ENCODE data around the gene TULP4.
"Not testable (repeated sequence)": the region's sequence is repeated elsewhere in the genome, so short reads cannot be mapped to it uniquely, and the experiment has no call there.

TULP4 gene

DNA sequence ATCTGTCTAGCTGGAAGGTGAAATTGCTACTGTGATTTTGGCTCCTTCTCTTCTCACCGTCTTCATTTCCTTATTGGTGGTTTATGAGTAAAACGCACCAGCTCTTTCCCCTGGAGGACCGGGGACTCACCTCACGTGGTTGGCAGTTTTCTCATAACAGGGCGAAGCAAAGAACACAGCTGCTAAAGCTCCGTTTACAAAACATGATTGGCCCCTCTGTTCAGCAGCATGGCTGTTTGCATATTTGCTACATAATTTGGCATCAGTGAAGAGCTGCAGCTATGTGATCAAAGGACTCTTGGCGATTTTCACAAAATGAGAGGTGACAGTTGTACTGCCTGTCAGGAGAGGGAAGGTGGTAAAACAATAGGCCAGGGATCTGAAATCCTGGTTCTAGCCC lies 227.1 kb downstream of the TULP4 start:
- no peak for DNase-seq

DNA sequence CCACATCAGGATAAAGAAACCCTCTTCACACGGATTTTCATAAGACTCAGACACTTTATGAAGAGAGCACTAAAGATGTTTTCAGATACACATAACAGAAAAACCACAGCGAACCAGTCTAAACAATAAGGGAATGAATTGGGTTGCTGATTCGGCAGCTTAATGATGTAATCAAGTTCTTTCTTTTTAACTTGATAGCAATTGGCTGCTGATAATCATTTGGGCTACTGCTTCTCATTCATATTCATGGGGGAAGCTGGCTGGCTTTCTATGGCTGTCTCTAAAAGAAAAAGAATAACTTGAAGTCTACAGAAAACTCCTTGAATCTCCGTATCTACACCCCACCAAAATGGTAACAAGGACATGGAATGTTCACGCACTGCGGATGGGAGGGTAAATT lies 227.6 kb downstream of the TULP4 start:
- DNase-seq: no peak

- DNase-seq: no peak
These were observed 231.4 kb downstream of the TULP4 start for GRCh38 chr6:158543606-158544185.

DNA sequence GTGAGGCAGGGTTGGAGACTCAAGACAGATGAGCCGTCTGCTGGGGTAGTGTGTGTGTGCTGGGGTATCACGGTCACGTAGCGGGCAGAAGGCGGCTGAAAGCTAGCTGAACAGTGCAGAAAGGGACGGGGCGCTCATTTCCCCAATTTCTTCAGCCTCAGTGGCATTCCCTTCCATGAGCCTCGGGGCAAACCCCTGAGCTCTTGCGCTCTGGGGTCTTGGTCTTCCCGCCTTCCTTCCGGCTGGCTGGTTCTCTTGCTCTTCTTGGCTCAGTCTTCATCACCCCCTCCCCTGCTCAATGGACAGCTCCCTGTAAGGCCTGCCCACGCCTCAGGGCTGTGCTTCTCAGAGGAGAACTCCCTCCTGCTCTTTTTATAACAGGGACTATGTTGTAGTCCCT lies 232.2 kb downstream of the TULP4 start:
- no peak for DNase-seq

DNA sequence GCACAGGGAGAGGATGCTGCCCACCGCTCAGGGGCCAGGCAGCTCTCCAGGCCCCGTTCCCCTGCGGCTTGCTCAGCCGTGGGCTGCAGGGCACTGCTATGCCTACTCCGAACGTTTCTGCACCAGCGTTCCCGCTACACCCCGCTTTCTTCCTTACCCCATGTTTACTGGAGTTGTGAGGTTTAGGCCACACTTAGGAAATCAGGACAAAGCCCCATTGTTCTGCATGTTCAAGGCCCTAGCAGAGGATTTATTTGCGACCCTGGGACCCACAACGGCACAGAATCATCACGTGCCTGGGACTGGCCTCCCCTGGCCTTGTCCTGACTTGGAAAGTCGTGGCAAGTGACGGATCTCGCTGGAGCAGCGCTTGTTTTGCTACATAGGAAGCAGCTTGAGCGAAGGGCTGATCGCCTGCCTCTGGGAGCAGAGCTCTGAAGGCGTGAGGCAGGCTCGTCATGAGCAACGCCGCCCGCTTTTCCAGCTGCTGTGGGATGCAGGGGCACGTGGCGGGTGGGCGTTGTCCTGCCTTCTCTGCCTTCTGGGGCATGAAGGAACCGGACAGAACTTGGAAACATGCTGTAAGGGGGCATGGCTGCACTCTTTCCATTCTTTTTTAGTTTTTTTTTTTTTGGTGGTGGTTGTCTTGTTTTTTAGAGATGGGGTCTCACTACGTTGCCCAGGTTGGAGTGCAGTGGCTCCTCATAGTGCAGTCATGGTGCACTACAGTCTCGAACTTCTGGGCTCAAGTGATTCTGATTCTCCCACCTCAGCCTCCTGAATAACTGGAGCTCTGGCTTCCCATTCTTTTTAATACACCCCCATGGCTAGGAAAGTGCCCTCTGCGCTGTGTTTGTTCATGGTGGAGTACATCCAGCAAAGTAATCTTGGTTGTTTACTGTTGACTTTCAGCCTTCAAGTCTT lies 233.0 kb downstream of the TULP4 start:
- no peak for DNase-seq

DNA sequence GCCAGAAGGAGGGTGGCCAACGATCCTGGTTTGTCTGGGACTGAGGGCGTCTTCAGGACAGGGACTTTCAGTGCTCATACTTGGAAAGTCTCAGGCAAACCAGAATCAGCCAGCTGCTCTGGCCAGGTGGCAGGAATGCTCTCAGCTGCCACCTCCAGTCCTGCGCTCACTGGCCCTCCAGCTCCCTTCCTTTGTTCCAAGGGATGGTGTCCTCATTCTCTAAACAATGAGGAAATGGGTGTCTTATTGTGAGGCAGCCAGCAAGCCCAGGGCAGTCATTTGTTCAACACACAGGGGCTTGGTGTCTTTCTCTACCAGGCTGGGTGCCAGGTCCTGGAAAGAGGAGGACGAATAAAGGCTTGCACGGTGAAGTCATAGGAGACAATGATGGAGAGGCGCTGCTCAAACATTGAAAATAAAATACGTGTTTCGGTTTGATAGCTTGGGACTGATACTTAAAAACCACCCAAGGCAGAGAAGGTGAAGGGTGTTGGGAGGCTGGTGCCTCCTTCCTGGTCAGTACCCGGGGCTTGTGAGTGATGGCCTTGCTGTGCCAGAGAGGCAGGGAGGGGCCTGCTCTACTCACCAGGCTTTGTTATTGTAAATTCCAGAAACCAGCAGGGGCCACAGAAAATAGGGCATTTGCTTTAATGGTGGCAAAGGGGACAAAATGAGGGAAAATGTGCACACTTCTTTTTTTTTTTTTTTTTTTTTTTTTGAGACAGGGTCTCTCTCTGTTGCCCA lies 236.3 kb downstream of the TULP4 start:
- DNase-seq: no peak

- no peak for DNase-seq
These were observed 240.0 kb downstream of the TULP4 start for GRCh38 chr6:158552055-158552795.

GRCh38 chr6:158552796-158553138 lies 240.5 kb downstream of the TULP4 start:
- DNase-seq: no peak

DNA sequence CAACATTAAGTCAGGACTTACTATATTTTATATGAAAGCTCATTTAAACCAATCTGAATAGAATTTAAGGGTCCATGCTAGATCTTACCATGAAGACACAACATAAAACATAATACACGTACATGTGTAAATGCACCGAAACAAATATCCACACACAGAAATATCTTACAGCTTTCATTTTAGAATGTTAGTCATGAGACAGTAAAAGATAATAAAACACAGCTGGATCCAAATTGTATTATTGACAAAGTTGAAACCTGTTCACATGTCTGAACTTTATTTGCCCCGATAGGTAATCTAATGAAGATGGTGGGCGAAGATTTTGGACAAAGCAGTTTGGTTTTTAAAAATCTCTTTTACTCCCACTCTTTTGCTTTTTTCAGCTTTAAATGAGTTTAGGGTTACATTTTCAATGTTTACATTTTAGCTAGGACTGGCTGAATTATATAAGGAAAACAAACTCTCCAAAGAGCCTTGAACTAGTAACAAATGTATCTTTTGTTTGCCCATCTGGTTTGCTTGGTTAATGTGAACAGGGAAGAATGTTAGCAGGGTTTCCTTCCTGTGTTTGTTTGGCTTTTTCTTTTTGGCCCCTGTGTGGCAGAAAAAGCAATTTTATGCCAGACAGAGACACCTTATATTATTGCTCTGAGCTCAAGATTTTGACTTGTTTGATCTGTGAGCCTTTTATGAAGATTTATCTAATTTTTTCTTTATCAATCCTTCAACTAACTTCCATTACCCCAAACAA lies 242.5 kb downstream of the TULP4 start:
- DNase-seq: no peak

GRCh38 chr6:158556113-158556512 lies 243.8 kb downstream of the TULP4 start:
- DNase-seq: no peak

DNA sequence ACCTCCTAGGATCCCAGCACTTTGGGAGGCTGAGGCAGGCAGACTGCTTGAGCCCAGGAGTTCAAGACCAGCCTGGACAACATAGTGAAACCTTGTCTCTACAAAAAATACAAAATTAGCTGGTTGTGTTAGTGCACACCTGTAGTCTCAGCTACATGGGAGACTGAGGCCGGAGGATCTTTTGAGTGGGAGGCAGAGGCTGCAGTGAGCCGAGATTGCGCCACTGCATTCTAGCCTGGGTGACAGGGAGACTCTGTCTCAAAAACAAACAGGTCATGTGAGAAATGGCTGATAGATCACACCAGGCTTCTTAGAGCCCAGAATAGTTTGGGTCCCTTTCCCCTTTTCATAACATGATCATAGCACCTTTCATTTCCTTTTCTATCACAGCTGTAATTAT lies 244.8 kb downstream of the TULP4 start:
- DNase-seq: not testable (repeated sequence)

DNA sequence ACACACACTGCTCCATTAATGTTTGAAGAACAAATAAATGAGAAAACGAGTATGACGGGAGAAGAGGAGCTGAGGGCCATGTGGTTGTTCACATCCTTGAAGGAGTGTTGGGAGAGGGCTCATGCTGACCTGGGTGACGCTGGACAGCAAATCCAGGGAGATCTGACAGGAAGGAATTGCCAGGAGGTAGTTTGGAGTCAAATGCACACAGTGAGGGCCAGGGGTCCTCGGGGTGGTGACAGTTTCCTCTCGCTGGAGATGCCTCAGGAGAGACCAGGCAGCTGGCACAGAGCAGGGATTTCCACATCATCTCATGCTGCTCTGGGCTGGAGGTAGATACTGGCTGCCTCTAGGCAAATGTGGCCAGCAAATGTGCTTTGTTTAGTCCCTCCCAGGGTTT lies 245.7 kb downstream of the TULP4 start:
- DNase-seq: no peak

DNA sequence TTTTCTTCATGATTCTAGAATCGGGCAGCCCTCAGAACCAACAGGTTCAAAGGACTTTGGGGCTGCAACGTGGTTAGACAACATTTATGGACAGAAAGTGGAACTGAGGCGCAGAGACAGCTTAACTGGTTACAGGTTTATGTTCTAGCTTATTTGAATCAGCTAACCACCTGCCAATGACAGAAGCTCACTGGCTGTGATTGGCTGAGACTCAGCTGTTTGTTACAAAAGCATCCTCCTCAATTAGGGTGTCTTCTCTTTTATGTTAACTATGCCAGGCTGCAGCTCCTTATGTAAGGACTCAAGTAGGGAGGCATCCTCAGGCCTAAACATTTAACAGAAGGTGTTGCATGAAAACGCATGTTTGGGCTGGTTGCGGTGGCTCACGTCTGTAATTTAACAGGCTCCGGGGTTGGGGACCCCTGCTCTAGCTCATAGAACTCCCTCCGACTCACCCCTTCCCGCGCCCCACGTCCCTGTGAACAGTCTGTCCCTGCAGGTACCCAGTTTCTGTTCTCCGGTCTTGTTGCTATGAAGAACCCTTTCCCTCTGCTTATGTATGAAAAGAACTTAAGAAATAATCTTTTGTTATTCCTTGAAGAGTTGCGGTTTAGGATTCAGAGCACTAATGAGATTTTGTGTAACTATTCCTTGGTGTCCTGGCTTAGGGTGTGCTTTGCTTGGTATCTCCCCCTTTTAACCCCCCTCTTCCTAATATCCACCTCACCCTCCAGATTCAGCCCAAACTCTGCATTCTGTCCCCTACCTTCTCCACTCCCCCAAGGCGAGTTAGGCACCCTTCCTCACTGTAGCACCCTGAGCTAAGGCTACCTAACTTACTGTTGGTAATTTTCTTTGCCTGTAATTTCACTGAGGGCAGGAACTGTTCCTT lies 246.4 kb downstream of the TULP4 start:
- DNase-seq: no peak

- DNase-seq: no peak
These were observed 247.2 kb downstream of the TULP4 start for GRCh38 chr6:158559338-158559894.

- DNase-seq: peak; percentile 43
These were observed 247.9 kb downstream of the TULP4 start, which contains the start of gene TMEM181 for GRCh38 chr6:158559895-158560835. Gene TMEM181, plus strand, starts transcription at chr6:158560091. Its CDS starts 134 bp downstream, at chr6:158560225.

DNA sequence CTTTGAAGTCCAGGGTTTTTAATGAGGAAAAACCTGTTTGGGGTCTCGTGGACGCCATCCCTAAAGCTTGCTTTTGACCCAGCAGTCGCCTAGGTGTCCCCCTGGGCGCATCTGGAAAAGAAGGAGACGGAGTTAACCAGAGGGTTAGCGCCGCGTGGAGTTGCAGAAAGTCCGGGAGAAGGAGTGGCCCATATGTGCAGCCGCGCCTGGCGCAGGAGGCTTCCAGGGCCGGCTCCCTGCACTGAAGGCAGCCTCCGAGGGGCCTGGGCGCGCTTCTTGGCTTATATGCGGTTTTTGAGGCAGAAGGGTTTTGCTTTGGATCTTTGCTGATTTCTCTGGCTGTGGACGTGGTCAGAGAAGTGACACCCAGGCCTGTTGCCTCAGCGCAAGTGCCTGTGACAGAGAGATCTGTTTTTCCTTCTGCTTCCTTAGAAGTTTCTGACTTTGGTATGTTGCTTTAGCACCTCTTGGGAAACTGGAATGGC lies 248.6 kb downstream of the TULP4 start:
- no peak for DNase-seq
